Gastroesophageal sphincter (tissue), 4 donors: ENCODE measurements around the gene INTS14. TPM values are rescaled to one million over a fixed set of nuclear protein-coding genes. Genes with fewer than 3 reads are reported as not detected.

Source experiments
- ATAC-seq: fragments of 150-250 bp; one replicate; pipeline ENCODE4 v1.9.1; 2016; ENCODE audit warnings: mild to moderate bottlenecking, moderate library complexity
- H3K27ac ChIP-seq, 4 donors: fragments of 200-600 bp; sonication (generic) in 3 of 4; 1 replicate in 3 of 4; 2 replicates in 1 of 4; pipeline ENCODE4 v1.5.1; 2016 to 2019
- H3K27me3 ChIP-seq: fragments of 200-600 bp; sonication (generic); one replicate; pipeline ENCODE4 v1.5.1; 2019
- H3K36me3 ChIP-seq, 2 donors: fragments of 200-600 bp; sonication (generic); one replicate each; pipeline ENCODE4 v1.5.1; 2019; ENCODE audit warnings: control low read depth in 1 of 2
- H3K4me1 ChIP-seq, 3 donors: fragments of 200-600 bp; sonication (generic); 1 replicate in 2 of 3; 2 replicates in 1 of 3; pipeline ENCODE4 v1.5.1; 2016 to 2019; ENCODE audit warnings: control low read depth in 2 of 3
- H3K4me3 ChIP-seq, 2 donors: fragments of 200-600 bp; sonication (generic); one replicate each; pipeline ENCODE4 v1.5.1; 2019; ENCODE audit warnings: mild to moderate bottlenecking in 1 of 2, moderate library complexity in 1 of 2
- H3K9me3 ChIP-seq, 3 donors: fragments of 200-600 bp; sonication (generic); one replicate each; pipeline ENCODE4 v1.5.1; 2017 to 2019; ENCODE audit warnings: control low read depth in 2 of 3
- CTCF ChIP-seq, 4 experiments: fragments of 200-600 bp in 2 of 4; fragments of 450-650 bp in 2 of 4; sonication (generic) in 1 of 4; IDR thresholded peaks; one replicate each; pipeline ENCODE4 v1.5.1; 2017 to 2019; ENCODE audit warnings: antibody characterized with exemption in 4 of 4, mild to moderate bottlenecking in 2 of 4, moderate library complexity in 2 of 4
- EP300 ChIP-seq: sonication (generic); formaldehyde crosslinking; IDR thresholded peaks from one replicate; pipeline ENCODE4 v1.6.1; 2017; ENCODE audit warnings: antibody characterized with exemption, mild to moderate bottlenecking
- POLR2A ChIP-seq, 2 donors: fragments of 450-650 bp; IDR thresholded peaks; one replicate each; pipeline ENCODE4 v1.6.1; 2017; ENCODE audit warnings: antibody characterized with exemption in 2 of 2, mild to moderate bottlenecking in 2 of 2, moderate library complexity in 1 of 2
- POLR2AphosphoS5 ChIP-seq: sonication (generic); formaldehyde crosslinking; IDR thresholded peaks from one replicate; pipeline ENCODE4 v1.6.1; 2017; ENCODE audit warnings: antibody characterized with exemption
- WGBS, 2 donors: methylation state at CpG; one replicate each; pipeline ENCODE4 v1.1.5; 2018; ENCODE audit warnings: low coverage in 1 of 2; 5-methylcytosine and 5-hydroxymethylcytosine counted together
- total RNA-seq, 4 donors: library from RNA; depleted of rRNA; stranded (reverse); fragments of >200 nt; gene quantifications; one replicate each; pipeline ENCODE4 v1.1.0, GENCODE V29; 2016

The INTS14 gene
- total RNA-seq, 4 donors from 2014 or later, result 23.8 to 33.5 (median 28.8) TPM

- no peak for ATAC-seq
- Histone ChIP-seq H3K27me3 (no peaks in the 10 kb centered on the region), H3K4me3 (no peak overlapping the region), H3K9me3 (no peaks in the 10 kb centered on the region), H3K4me1 (no peaks in the 10 kb centered on the region), H3K36me3 (no peaks in the 10 kb centered on the region), H3K27ac (no peak overlapping the region)
- no peak for TF ChIP-seq CTCF (IDR thresholded peaks at IDR 0.05)
- no peak for TF ChIP-seq POLR2A (IDR thresholded peaks at IDR 0.05)
- TF ChIP-seq EP300, result no peak
- TF ChIP-seq POLR2AphosphoS5, result no peak
- 33 to 50% methylated on average over 1 to 4 of the region's 4 CpGs for WGBS, 2 donors
These were observed 21.9 kb upstream of the INTS14 start for GRCh38 chr15:65632780-65633375.

DNA sequence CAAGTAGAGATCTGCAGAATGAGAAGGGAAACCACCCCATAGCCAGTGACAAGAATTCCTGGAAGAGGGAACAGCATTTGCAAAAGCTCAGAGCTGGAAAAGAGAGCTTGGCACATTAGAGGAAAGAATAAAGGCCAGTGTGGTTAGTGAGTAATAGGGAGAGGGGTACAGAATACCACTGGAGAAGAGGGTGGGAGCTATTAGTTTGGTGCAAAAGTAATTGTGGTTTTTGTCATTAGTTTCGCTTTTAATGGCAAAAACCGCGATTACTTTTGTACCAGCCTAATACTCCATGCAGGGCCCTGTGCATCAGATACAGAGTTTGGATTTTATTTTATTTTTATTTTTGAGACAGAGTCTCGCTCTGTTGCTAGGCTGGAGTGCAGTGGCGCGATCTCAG, 20.6 kb upstream of the INTS14 start:
- Histone ChIP-seq H3K4me3 (no peak overlapping the region), H3K9me3 (no peaks in the 10 kb centered on the region), H3K4me1 (no peaks in the 10 kb centered on the region), H3K27me3 (no peaks in the 10 kb centered on the region), H3K36me3 (no peaks in the 10 kb centered on the region), H3K27ac (no peak overlapping the region)
- WGBS, 2 donors, result 91 to 97% methylated on average over 6 of the region's 6 CpGs
- no peak for ATAC-seq
- no peak for TF ChIP-seq EP300
- TF ChIP-seq POLR2AphosphoS5, result no peak
- no peak for TF ChIP-seq POLR2A (IDR thresholded peaks at IDR 0.05)
- TF ChIP-seq CTCF (IDR thresholded peaks at IDR 0.05), result no peak

DNA sequence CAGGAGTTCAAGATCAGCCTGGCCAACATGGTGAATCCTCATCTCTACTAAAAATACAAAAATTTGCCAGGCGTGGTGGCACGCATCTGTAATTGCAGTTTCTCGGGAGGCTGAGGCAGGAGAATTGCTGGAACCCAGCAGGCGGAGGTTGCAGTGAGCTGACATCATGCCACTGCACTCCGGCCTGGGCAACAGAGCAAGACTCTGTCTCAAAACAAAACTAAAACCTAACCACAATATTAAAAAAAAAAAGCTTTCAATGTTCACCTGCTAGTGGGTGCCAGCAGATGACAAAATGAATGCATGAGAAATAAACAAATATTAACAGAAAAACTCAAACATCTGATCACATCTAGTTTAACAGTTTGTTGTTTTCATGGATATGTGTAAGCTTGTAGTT, 19.8 kb upstream of the INTS14 start:
- Histone ChIP-seq H3K27me3 (no peaks in the 10 kb centered on the region), H3K9me3 (no peaks in the 10 kb centered on the region), H3K36me3 (peaks cover 0 to 7% of the 10 kb centered on the region in 2 donors), H3K4me1 (no peaks in the 10 kb centered on the region), H3K27ac (no peak overlapping the region), H3K4me3 (no peak overlapping the region)
- TF ChIP-seq CTCF (IDR thresholded peaks at IDR 0.05), result no peak
- no peak for TF ChIP-seq POLR2AphosphoS5
- TF ChIP-seq POLR2A (IDR thresholded peaks at IDR 0.05), result no peak
- no peak for TF ChIP-seq EP300
- 81 to 100% methylated on average over 3 to 5 of the region's 5 CpGs for WGBS, 2 donors
- ATAC-seq, result no peak

GRCh38 chr15:65629548-65629947, 18.6 kb upstream of the INTS14 start:
- TF ChIP-seq CTCF (IDR thresholded peaks at IDR 0.05), result no peak
- TF ChIP-seq POLR2AphosphoS5, result no peak
- no peak for TF ChIP-seq POLR2A (IDR thresholded peaks at IDR 0.05)
- no peak overlapping the region for H3K27ac ChIP-seq
- no peak overlapping the region for H3K4me3 ChIP-seq
- 100% methylated on average over 1 of the region's 3 CpGs for WGBS, 2 donors
- no peak for ATAC-seq
- H3K9me3 ChIP-seq, result no peaks in the 10 kb centered on the region
- H3K36me3 ChIP-seq, result peaks cover 0 to 19% of the 10 kb centered on the region in 2 donors
- H3K27me3 ChIP-seq, result no peaks in the 10 kb centered on the region
- H3K4me1 ChIP-seq, result no peaks in the 10 kb centered on the region

GRCh38 chr15:65626856-65627255, 15.9 kb upstream of the INTS14 start:
- Histone ChIP-seq H3K27me3 (no peaks in the 10 kb centered on the region), H3K27ac (no peak overlapping the region), H3K36me3 (peaks cover 0 to 27% of the 10 kb centered on the region in 2 donors), H3K4me1 (no peaks in the 10 kb centered on the region), H3K9me3 (no peaks in the 10 kb centered on the region), H3K4me3 (no peak overlapping the region)
- ATAC-seq, result no peak
- TF ChIP-seq POLR2AphosphoS5 (no peak), EP300 (no peak), POLR2A (IDR thresholded peaks at IDR 0.05) (no peak), CTCF (IDR thresholded peaks at IDR 0.05) (no peak)
- WGBS, 2 donors, result 60 to 76% methylated on average over 3 to 4 of the region's 4 CpGs
